ENCODE results near the gene GMIP.

The GMIP gene

DNA sequence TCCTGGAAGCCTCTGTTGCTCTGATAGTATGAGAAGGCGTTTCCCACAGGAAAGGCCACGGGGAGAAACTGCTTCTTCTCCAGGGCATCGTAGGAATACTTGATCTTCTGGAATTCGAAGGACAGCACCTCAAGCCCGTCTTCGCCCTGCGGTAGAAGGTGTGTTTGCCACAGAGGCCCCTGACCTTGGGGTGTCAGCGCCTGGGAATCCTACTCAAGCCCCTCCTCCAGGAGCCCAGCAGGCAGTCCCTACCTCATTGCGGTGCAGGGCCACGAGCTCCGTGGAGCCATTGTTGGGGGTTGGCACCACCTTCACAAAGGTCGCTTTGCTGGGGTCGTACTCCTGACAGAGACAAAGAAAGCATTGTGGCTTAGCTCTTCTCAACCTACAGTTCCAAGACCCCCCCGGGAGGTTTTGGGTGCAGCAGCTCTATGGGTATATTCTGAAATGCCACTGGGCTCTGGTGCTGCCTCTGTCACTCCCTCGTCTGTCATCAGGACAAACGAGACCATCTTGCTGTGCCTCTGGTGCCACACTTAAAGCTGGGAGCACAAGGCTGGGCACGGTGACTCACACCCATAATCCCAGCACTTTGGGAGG, 16.3 kb upstream of the GMIP start:
- peak; percentile 23 for DNase-seq

DNA sequence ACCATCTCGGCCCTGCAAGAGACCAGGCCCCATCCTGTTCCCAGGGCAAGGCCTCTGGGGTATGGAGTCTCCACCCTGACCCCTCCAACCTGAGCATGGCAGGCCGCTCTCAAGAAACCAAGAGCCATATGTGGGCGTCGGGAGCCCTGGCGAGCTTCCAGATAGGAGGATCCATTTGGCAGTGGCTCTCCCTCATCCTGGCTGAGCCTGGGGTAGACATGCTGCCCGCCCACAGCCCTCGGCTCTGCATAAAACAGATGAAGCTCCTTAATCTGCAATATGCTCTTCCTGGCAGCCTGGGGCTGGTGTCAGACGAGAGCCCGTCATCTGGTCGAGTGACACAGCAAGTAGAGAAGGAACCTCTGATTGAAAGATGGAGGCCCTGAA, 13.9 kb upstream of the GMIP start:
- peak; percentile 53 for DNase-seq

- DNase-seq = peak; percentile 25
Measured at GRCh38 chr19:19656451-19657396, 13.3 kb upstream of the GMIP start.

DNA sequence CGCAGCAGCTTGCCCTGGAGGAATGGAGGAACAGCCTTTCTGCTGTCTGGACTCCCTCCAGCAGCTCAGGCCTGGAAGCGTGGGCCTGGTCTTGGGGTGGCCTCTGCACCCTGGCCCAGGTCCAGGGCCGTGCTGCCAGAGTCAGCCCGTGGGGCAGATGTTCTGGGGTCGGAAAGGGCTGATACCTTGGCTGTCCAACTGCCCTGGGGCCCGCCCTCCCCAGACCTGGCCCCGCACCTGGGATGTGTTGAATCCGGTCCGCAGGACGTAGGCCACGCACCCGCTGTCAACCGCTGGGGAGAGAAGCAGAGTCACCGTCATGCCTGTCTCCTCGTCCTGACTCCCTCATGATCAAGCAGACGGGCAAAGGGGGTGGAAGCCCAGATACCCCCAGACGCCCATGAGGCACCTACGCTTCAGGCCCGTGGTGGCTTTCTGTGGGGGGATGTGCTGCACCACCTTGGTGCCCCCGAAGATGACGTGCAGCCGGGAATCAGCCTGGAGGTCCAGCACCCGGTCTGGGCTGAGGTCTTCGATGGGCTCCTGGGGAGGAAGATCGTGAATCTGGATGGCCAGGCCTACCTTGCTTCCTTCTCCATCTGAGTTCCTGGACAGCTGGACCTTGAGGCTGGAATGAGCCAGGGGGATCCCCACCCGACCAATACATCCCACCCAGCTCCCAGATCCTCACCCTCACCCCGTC, 12.3 kb upstream of the GMIP start:
- DNase-seq = peak; percentile 27

DNA sequence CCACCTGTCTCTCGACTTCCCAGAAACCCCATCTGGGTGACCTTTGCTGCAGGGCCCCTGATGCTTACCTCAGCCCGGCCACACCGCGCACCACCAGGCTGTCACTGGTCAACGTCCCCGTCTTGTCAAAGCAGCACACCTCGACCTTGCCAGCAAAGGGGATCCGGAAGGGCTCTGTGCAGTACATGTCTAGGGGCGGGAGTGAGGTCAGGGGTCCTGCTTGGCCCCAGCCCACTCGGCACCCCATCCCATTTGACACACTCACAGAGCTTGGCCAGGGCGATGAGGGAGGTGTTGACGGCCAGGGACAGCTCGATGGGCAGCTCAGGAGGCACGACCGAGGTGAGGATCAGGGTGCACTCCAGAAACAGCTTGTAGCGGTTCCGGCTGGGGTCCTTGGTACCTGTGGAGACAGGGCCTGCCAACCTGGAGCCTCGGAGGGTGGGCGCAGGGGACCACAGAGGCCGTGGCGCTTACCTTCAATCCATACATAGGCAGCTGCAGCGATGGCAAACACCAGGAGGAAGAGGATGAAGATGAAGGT, 11.7 kb upstream of the GMIP start:
- peak; percentile 30 for DNase-seq

DNA sequence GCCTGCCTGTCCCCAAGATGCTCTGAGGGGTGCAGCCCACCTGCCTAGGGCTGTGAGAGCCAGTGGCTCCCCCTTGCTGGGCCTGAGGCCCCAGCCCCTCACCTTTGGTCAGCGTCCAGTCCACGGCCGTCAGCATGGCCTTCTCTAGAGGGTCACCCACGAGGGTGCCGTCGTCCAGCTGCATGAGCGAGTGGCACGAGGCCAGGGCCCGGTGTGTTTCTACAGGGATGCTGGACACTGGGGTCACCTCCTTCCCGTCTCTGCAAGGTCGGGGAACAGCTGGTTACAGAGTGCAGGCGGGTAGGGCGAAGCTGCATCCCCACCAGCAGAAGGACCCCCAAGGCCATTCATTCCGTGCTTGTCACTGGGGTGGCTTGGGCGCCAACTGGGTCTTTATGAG, 11.0 kb upstream of the GMIP start:
- peak; percentile 34 for DNase-seq

DNA sequence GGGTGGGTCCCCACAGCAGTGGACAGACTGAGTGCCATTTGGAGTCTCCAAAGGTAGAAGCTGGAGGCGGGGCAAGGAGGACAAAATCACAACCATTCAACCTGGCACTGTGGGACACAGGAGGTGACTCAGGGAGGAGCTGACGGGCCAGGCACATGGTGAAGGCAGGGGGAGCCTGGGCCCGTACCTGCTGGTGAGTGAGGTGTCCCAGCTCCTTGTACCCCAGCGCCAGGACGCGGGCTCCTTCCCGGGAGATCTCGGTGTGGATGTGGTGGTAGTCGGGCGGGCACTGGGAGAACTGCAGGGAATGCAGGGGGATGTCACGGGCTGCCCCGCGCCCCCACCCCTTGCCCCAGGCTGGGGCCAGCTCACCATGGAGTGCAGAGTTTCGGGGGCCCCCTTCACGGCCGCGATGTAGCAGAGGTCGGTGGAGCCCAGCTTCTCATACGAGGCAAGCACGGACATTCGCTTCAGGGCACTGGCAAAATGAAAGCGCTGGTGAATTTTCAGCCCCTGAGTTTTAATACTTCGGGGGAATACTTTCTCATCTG, 10.2 kb upstream of the GMIP start:
- peak; percentile 30 for DNase-seq

- peak; percentile 27 for DNase-seq
Measured at GRCh38 chr19:19652482-19653295, 9.2 kb upstream of the GMIP start.

DNA sequence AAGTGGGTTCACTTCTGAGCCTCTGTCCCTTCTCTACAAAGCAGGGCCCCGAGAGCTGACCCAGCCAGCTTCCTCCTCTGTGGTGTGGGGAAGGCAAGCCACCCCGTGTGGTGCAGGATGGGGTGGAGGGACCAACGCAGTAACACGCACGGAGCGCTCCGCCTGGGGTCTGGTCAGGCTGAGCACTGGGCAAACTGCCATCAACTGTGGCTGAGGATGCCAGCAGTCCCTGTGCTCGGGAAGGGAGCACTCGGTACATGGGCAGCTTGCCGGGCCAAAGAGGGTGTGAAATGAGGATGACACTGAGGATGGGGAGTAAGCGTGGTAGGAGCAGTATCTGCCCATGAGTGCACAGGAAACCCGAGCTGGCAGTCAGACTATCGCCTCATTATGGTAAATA, 7.6 kb upstream of the GMIP start:
- peak; percentile 16 for DNase-seq

GRCh38 chr19:19650331-19650730, 6.9 kb upstream of the GMIP start:
- peak; percentile 38 for DNase-seq

DNA sequence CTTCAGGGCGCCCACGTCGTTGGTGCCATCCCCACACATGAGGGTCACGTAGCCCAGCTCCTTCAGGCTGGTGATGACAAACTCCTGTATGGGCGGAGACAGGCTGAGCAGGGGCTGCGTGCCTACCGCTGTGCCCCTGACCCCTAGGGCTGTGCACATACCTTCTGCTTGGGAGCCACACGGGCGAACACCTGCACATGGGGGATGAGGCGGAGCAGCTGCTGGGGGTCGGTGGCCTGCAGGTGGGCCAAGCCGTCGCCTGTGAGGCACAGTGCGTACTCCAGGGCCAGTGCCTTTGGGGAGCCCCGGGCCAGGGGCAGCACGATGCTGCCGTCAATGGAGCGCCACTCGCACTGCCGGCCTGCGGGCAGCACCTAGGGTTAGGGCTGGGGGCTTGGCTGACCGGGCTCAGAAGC, 6.1 kb upstream of the GMIP start:
- DNase-seq = peak; percentile 30

- no peak for DNase-seq
Measured at GRCh38 chr19:19649155-19649554, 5.7 kb upstream of the GMIP start.

- no peak for DNase-seq
Measured at GRCh38 chr19:19647037-19647835, 3.8 kb upstream of the GMIP start.

DNA sequence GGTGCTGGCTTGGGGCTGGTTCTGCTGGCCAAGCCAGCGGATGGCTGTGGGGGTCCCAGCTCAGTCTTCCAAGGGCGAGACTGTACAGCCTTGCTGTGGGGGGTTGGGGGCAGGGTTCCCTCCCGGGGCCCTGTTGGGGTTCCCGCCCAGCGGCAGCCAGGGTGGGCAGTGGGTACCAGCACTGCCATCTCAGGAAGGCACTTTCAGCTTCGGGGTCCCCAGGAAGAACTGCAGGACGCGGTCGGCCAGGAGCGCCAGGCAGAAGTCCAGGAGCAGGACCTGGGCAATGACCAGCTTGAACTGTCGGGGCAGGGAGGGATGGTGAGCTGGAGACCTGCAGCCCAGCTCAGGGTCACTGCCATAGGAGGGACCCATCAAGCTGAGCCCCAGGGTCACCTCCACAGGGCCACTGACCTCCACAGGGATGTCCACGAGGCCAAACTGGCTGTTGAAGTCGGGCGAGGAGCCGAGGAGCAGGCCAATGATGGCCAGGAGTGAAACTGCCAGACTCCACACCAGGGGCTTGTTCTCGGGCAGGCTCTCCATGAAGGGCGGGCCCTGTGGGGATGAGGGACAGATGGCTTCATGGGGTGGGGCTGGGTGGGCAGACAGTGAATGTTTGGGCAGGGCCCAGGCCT, 1.9 kb upstream of the GMIP start:
- no peak for DNase-seq

DNA sequence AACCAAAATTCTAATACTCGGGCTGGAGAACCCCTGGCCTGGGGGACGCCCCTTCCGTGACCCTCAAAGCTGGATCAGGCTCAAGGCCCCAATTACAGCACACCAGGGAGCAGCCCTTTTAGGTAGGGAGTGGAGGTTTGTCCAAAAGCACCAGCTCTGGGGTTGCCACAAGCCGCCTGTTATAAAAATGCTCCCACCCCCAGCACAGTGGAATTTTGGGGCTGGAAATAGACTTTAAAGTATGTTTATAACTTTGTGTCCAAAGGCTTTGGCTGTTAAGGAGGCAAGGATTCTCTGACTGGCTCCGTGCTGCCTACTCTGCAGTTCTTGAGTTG, 564 bp upstream of the GMIP start:
- no peak for DNase-seq

GRCh38 chr19:19642506-19643157, 825 bp downstream of the GMIP start:
- no peak for DNase-seq

- no peak for DNase-seq
Measured at GRCh38 chr19:19637523-19638251, 5.8 kb downstream of the GMIP start.

DNA sequence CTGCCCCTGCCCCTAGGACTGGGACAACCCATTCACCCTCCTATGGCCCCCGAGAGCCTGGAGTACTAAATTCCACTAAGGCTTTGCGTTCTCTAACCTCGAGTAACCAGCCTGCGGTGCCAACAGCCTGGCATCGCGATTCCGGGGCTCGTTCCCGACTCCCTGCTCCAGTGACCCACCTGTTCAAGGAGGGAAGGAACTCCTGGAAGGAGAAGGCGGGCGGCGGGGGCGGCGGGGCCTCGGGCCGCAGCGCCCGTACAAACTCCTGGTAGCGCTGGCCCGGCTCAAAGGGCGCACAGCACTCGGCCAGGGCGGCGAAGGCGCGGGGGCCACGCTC, 6.3 kb downstream of the GMIP start:
- no peak for DNase-seq

- no peak for DNase-seq
Measured at GRCh38 chr19:19636573-19637185, 6.8 kb downstream of the GMIP start.

Measured in left hindlimb (tissue), 1 donor.